IMR-90 (cell line): Measurements from ENCODE around the gene KLHL17. TPM values are rescaled to one million over a fixed set of nuclear protein-coding genes. Genes with fewer than 3 reads are reported as not detected.
A peak's percentile ranks its signal among the peaks of the same experiment; 100 is the strongest.

ENCODE experiments used
- ATAC-seq: fragments of 200-7000 bp; cut with Tn5 transposase; 2 replicates; pipeline ENCODE4 v1.9.1; 2020; ENCODE audit warnings: low read depth, mild to moderate bottlenecking, moderate library complexity
- BruUV-seq: library from RNA; stranded (reverse); fragments of 400-500 nt; replicated peaks from 2 replicates; lab custom pipeline; 2021; lab: Mats Ljungman, UMichigan
- CTCF ChIA-PET: fragments of 300-600 bp; formaldehyde crosslinking; extraction: SDS; loops from one replicate; lab custom pipeline; 2021; ENCODE audit warnings: antibody characterized with exemption; lab: Yijun Ruan, JAX
- POLR2A ChIA-PET: fragments of 300-600 bp; sonication (Branson Sonifier 250); formaldehyde crosslinking; loops from one replicate; lab custom pipeline; 2022; ENCODE audit warnings: antibody characterized with exemption; ENCODE audit not compliant: unreplicated experiment; lab: Charles Lee
- DNase-seq: peaks from one replicate; pipeline ENCODE4 v3.0.0; 2013
- H2AFZ ChIP-seq: replicated peaks from 2 replicates; pipeline ENCODE3; 2013; ENCODE audit warnings: low read length, mild to moderate bottlenecking; ENCODE audit not compliant: poor library complexity
- H2AK5ac ChIP-seq: 2 replicates; pipeline ENCODE4 v1.6.1; 2013; ENCODE audit warnings: low read depth, low read length, inconsistent platforms
- H2AK9ac ChIP-seq: replicated peaks from 2 replicates; pipeline ENCODE3; 2013; ENCODE audit warnings: mild to moderate bottlenecking, low read depth, low read length, moderate library complexity; ENCODE audit not compliant: poor library complexity
- H2BK120ac ChIP-seq: 2 replicates; pipeline ENCODE4 v1.6.1; 2013; ENCODE audit warnings: low read depth, low read length, inconsistent platforms
- H2BK15ac ChIP-seq: 3 replicates; pipeline ENCODE4 v1.6.1; 2013; ENCODE audit warnings: low read depth, low read length, inconsistent platforms
- H2BK20ac ChIP-seq: 2 replicates; pipeline ENCODE4 v1.6.1; 2013; ENCODE audit warnings: low read depth, mild to moderate bottlenecking, inconsistent platforms, low read length, moderate library complexity
- H2BK5ac ChIP-seq: 2 replicates; pipeline ENCODE4 v1.6.1; 2013; ENCODE audit warnings: mild to moderate bottlenecking, low read depth, low read length, inconsistent platforms; ENCODE audit not compliant: poor library complexity, severe bottlenecking
- H3K14ac ChIP-seq: replicated peaks from 2 replicates; pipeline ENCODE4 v1.6.1; 2013; ENCODE audit warnings: low read depth, low read length, inconsistent platforms
- H3K18ac ChIP-seq: 2 replicates; pipeline ENCODE4 v1.6.1; 2013; ENCODE audit warnings: low read depth, low read length, control low read depth
- H3K23ac ChIP-seq: 2 replicates; pipeline ENCODE4 v1.6.1; 2013; ENCODE audit warnings: low read depth, low read length, inconsistent platforms
- H3K27ac ChIP-seq: 2 replicates; pipeline ENCODE4 v1.5.1; 2013; ENCODE audit warnings: mild to moderate bottlenecking, control low read depth, low read length; ENCODE audit not compliant: insufficient read depth
- H3K27me3 ChIP-seq: 2 replicates; pipeline ENCODE4 v1.6.1; 2013; ENCODE audit warnings: low read length; ENCODE audit not compliant: control insufficient read depth, insufficient read depth
- H3K36me3 ChIP-seq: 2 replicates; pipeline ENCODE4 v1.6.1; 2013; ENCODE audit warnings: low read length, mixed read lengths; ENCODE audit not compliant: control insufficient read depth, insufficient read depth
- H3K4ac ChIP-seq: 2 replicates; pipeline ENCODE4 v1.6.1; 2013; ENCODE audit warnings: low read depth, low read length, inconsistent platforms
- H3K4me1 ChIP-seq: 2 replicates; pipeline ENCODE4 v1.6.1; 2013; ENCODE audit warnings: low read length, mixed read lengths; ENCODE audit not compliant: control insufficient read depth, insufficient read depth
- H3K4me2 ChIP-seq: 2 replicates; pipeline ENCODE4 v1.6.1; 2013; ENCODE audit warnings: low read depth, mild to moderate bottlenecking, control low read depth, low read length, moderate library complexity
- H3K4me3 ChIP-seq: 2 replicates; pipeline ENCODE4 v1.5.1; 2013; ENCODE audit warnings: low read depth, mild to moderate bottlenecking, control low read depth, low read length, moderate library complexity; ENCODE audit not compliant: insufficient read depth
- H3K56ac ChIP-seq: 2 replicates; pipeline ENCODE4 v1.6.1; 2013; ENCODE audit warnings: low read length, inconsistent platforms; ENCODE audit not compliant: insufficient read depth; ENCODE audit errors: extremely low read depth
- H3K79me1 ChIP-seq, 2 experiments: 2 replicates each; pipeline ENCODE4 v1.6.1; 2013; ENCODE audit warnings: low read length in 2 of 2, inconsistent platforms in 1 of 2, low read depth in 1 of 2
- H3K9ac ChIP-seq: 2 replicates; pipeline ENCODE4 v1.6.1; 2013; ENCODE audit warnings: low read depth, low read length, control low read depth
- H3K9me1 ChIP-seq: 2 replicates; pipeline ENCODE4 v1.6.1; 2013; ENCODE audit warnings: low read length, inconsistent platforms; ENCODE audit not compliant: insufficient read depth
- H3K9me3 ChIP-seq: 2 replicates; pipeline ENCODE4 v1.6.1; 2013; ENCODE audit warnings: low read length; ENCODE audit not compliant: control insufficient read depth, insufficient read depth
- H4K20me1 ChIP-seq: 2 replicates; pipeline ENCODE4 v1.6.1; 2013; ENCODE audit warnings: low read length, inconsistent platforms; ENCODE audit not compliant: insufficient read depth
- H4K5ac ChIP-seq: 2 replicates; pipeline ENCODE4 v1.6.1; 2013; ENCODE audit warnings: mild to moderate bottlenecking, low read depth, low read length, control low read depth
- H4K8ac ChIP-seq, 2 experiments: 2 replicates each; pipeline ENCODE4 v1.6.1; 2013; ENCODE audit warnings: low read depth in 2 of 2, low read length in 2 of 2, control low read depth in 1 of 2, inconsistent platforms in 1 of 2
- H4K91ac ChIP-seq: 2 replicates; pipeline ENCODE4 v1.6.1; 2013; ENCODE audit warnings: low read depth, low read length, inconsistent platforms; ENCODE audit not compliant: insufficient read depth
- BHLHE40 ChIP-seq: fragments of 150-350 bp; IDR thresholded peaks from 2 replicates; pipeline ENCODE4 v1.6.1; 2016; ENCODE audit warnings: mild to moderate bottlenecking, low read depth, low read length
- CHD1 ChIP-seq: IDR thresholded peaks from 2 replicates; pipeline ENCODE4 v1.6.1; 2012; ENCODE audit warnings: low read depth, low read length, improper control_type of control experiment
- ELK1 ChIP-seq: fragments of 150-350 bp; IDR thresholded peaks from 2 replicates; pipeline ENCODE4 v1.6.1; 2016; ENCODE audit warnings: low read depth, mild to moderate bottlenecking, low read length, moderate library complexity, borderline replicate concordance
- MAFK ChIP-seq: IDR thresholded peaks from 2 replicates; pipeline ENCODE4 v1.6.1; 2012; ENCODE audit warnings: low read depth, low read length, improper control_type of control experiment
- MXI1 ChIP-seq: IDR thresholded peaks from 2 replicates; pipeline ENCODE4 v1.6.1; 2012; ENCODE audit warnings: low read depth, mild to moderate bottlenecking, low read length, moderate library complexity, borderline replicate concordance
- NFE2L2 ChIP-seq: fragments of 150-350 bp; IDR thresholded peaks from 2 replicates; pipeline ENCODE4 v1.6.1; 2016; ENCODE audit warnings: low read depth, mild to moderate bottlenecking, low read length
- POLR2A ChIP-seq: IDR thresholded peaks from 2 replicates; pipeline ENCODE4 v1.6.1; 2012; ENCODE audit warnings: mild to moderate bottlenecking, low read depth, low read length
- RAD21 ChIP-seq: IDR thresholded peaks from 2 replicates; pipeline ENCODE4 v1.6.1; 2012; ENCODE audit warnings: low read length, improper control_type of control experiment
- RCOR1 ChIP-seq: IDR thresholded peaks from 2 replicates; pipeline ENCODE4 v1.6.1; 2012; ENCODE audit warnings: mild to moderate bottlenecking, low read length, improper control_type of control experiment; ENCODE audit not compliant: insufficient replicate concordance
- RFX5 ChIP-seq: IDR thresholded peaks from 2 replicates; pipeline ENCODE4 v1.8.0; 2012; ENCODE audit warnings: low read depth, mild to moderate bottlenecking, low read length, moderate library complexity
- SMC3 ChIP-seq: fragments of 150-350 bp; IDR thresholded peaks from 2 replicates; pipeline ENCODE4 v1.6.1; 2016; ENCODE audit warnings: low read depth, mild to moderate bottlenecking, antibody characterized with exemption, low read length, moderate library complexity
- USF2 ChIP-seq: fragments of 150-350 bp; IDR thresholded peaks from 2 replicates; pipeline ENCODE4 v1.6.1; 2017; ENCODE audit warnings: mild to moderate bottlenecking, antibody characterized with exemption, low read length, low read depth
- WGBS, 2 experiments: methylation state at CpG; one replicate each; pipeline versions ENCODE4 v1.1.5 to v1.1.7; 2013; ENCODE audit warnings: missing lambda C conversion rate in 2 of 2; ENCODE audit not compliant: insufficient read length in 1 of 2; ENCODE audit errors: extremely low coverage in 2 of 2; 5-methylcytosine and 5-hydroxymethylcytosine counted together
- dilution Hi-C: fragments of 300-500 bp; cut with HindIII; formaldehyde crosslinking; loops from one replicate; pipeline ENCODE4 v1.14.3; 2018; ENCODE audit warnings: low sequenced_read_pairs; ENCODE audit not compliant: unreplicated experiment
- in situ Hi-C: fragments of 300-500 bp; cut with MboI; formaldehyde crosslinking; loops from 3 replicates; pipeline ENCODE4 v1.14.3; 2019; ENCODE audit warnings: low sequenced_read_pairs, inconsistent platforms, mixed read lengths
- intact Hi-C: fragments of 100-400 bp; cut with micrococcal nuclease; formaldehyde crosslinking; loops from 2 replicates; pipeline ENCODE4 v1.10.0; 2022
- polyA plus RNA-seq, 3 experiments: library from polyadenylated mRNA; depleted of rRNA; stranded (reverse); fragments of >200 nt; gene quantifications; 2 replicates each; pipeline ENCODE4 v1.2.3, GENCODE V29; 2012; ENCODE audit warnings: low replicate concordance in 1 of 3
- total RNA-seq: library from RNA; depleted of rRNA; stranded (reverse); fragments of >200 nt; gene quantifications from 2 replicates; pipeline ENCODE4 v1.2.3, GENCODE V29; 2012

KLHL17 gene
- total and polyA plus RNA-seq, 2 of the 4 experiments (the other 2 are of a cell fraction): 3.4 to 41.0 TPM

GRCh38 chr1:998745-998994, 38.3 kb downstream of the KLHL17 start:
- Histone ChIP-seq H2BK15ac (no peak overlapping the region), H3K79me1 (peaks cover 9 to 35% of the 10 kb centered on the region in 2 experiments; a peak in 3 of 4 replicates), H3K4me3 (peak overlapping the region; percentile 59), H3K4me2 (peak overlapping the region; percentile 79), H2AK5ac (no peak overlapping the region), H4K91ac (no peak overlapping the region), H3K4ac (peak overlapping the region; percentile 43; the same call in 1 of the 2 replicates), H2BK5ac (no peak overlapping the region), H2AFZ (peak overlapping the region; percentile 89), H3K4me1 (peaks cover 4% of the 10 kb centered on the region; the same call in 1 of the 2 replicates), H3K56ac (no peak overlapping the region), H4K20me1 (peaks cover 9% of the 10 kb centered on the region; the same call in 1 of the 2 replicates), H3K9me3 (no peaks in the 10 kb centered on the region), H3K9me1 (no peaks in the 10 kb centered on the region), H2AK9ac (peak overlapping the region; percentile 90), H3K27ac (peak overlapping the region; percentile 25; the same call in 1 of the 2 replicates), H3K14ac (peak overlapping the region; percentile 63; the same call in 1 of the 2 replicates), H3K36me3 (no peaks in the 10 kb centered on the region), H4K8ac (peak overlapping the region in 1 of 2 experiments; percentile 47; a peak in 1 of 4 replicates), H3K9ac (peak overlapping the region; percentile 68), H3K18ac (0 out of 2 replicates have a peak overlapping the region, but pooled peaks have one; percentile 32), H3K23ac (no peak overlapping the region), H2BK120ac (no peak overlapping the region), H3K27me3 (no peaks in the 10 kb centered on the region), H4K5ac (no peak overlapping the region), H2BK20ac (no peak overlapping the region)
- CTCF ChIA-PET: interaction anchor here (0.8 kb wide), 1 partner anchor 14 kb away, joined by 4 read pairs; no protein-coding TSS in a partner anchor
- no CpG with 5 or more reads among the region's 27 CpGs for WGBS, 2 experiments
- POLR2A ChIA-PET: no interaction called here
- DNase-seq (peak; percentile 41), ATAC-seq (no peak)
- in situ Hi-C loops: no loop called here
- dilution Hi-C loops: no loop called here
- BruUV-seq: no TSS peak
- intact Hi-C loops: no loop called here
- TF ChIP-seq BHLHE40 (no peak), SMC3 (no peak), POLR2A (no peak; the same call in 1 of the 2 replicates), USF2 (no peak), RAD21 (no peak), RFX5 (no peak), NFE2L2 (no peak), ELK1 (no peak), MXI1 (no peak), RCOR1 (no peak), MAFK (no peak), CHD1 (no peak)
